Measurements from ENCODE around the gene NHSL1. TPM values are rescaled to one million over a fixed set of nuclear protein-coding genes. Genes with fewer than 3 reads are reported as not detected.

NHSL1 gene
- total and polyA plus RNA-seq, 8 donors, result 37.8 to 90.2 (median 76.8) TPM

- no peak overlapping the region for H3K27ac ChIP-seq
- ATAC-seq, result peak; percentile 10
- no peaks in the 10 kb centered on the region for H3K27me3 ChIP-seq
- intact Hi-C loops (cut with DNase I), result no loop called here
- peaks cover 8 to 17% of the 10 kb centered on the region in 2 donors for H3K4me1 ChIP-seq
- no peaks in the 10 kb centered on the region for H3K9me3 ChIP-seq
- TF ChIP-seq CTCF (IDR thresholded peaks at IDR 0.05), result no peak
- no peak for DNase-seq
- H3K4me3 ChIP-seq, result no peak overlapping the region
- H3K36me3 ChIP-seq, result peaks cover 0 to 6% of the 10 kb centered on the region in 2 donors
These were observed 528 bp downstream of the NHSL1 start for GRCh38 chr6:138498629-138499302.

DNA sequence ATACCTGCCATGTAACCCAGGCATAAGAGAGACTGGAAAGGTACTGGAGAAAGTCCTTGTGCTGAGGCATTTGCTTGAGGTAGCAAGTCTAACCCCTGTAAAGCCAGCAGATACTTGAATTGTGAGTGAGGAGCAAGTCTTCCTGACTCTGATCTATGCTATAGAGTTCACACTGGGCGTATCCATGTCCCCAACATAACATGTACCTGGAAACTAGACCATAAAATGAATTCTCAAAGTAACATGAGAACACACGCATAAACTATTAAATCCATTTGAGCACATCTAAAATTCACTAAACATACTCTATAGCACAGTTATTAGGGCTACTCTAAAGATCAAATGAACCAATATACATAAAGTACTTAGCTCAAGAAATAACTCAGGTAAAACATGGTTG lies 2.0 kb downstream of the NHSL1 start:
- TF ChIP-seq CTCF (IDR thresholded peaks at IDR 0.05), result no peak
- no peaks in the 10 kb centered on the region for H3K9me3 ChIP-seq
- peaks cover 9 to 13% of the 10 kb centered on the region in 2 donors for H3K4me1 ChIP-seq
- no peak overlapping the region for H3K4me3 ChIP-seq
- H3K27ac ChIP-seq, result no peak overlapping the region
- no peak for DNase-seq
- H3K27me3 ChIP-seq, result no peaks in the 10 kb centered on the region
- intact Hi-C loops (cut with DNase I), result no loop called here
- peaks cover 0 to 6% of the 10 kb centered on the region in 2 donors for H3K36me3 ChIP-seq
- no peak for ATAC-seq

- intact Hi-C loops (cut with DNase I), result no loop called here
- DNase-seq (no peak), ATAC-seq (no peak)
- Histone ChIP-seq H3K9me3 (no peaks in the 10 kb centered on the region), H3K27ac (no peak overlapping the region), H3K27me3 (no peaks in the 10 kb centered on the region), H3K4me1 (peaks cover 3 to 6% of the 10 kb centered on the region in 2 donors), H3K36me3 (peaks cover 0 to 6% of the 10 kb centered on the region in 2 donors), H3K4me3 (no peak overlapping the region)
- TF ChIP-seq CTCF (IDR thresholded peaks at IDR 0.05), result no peak
These were observed 5.0 kb downstream of the NHSL1 start for GRCh38 chr6:138494312-138494711.

GRCh38 chr6:138493413-138493812 lies 5.9 kb downstream of the NHSL1 start:
- Histone ChIP-seq H3K4me1 (peaks cover 0 to 6% of the 10 kb centered on the region in 2 donors), H3K27ac (peak overlapping the region in 1 of 2 donors; percentile 33)
- ATAC-seq, result peak; percentile 92

More at GRCh38 chr6:138493413-138493812, 5.9 kb downstream of the NHSL1 start:
- DNase-seq, result peak in 1 of 4 donors; percentile 35
- H3K36me3 ChIP-seq, result peaks cover 0 to 6% of the 10 kb centered on the region in 2 donors
- no peak for TF ChIP-seq CTCF (IDR thresholded peaks at IDR 0.05)
- no peaks in the 10 kb centered on the region for H3K27me3 ChIP-seq
- intact Hi-C loops (cut with DNase I), result no loop called here
- H3K9me3 ChIP-seq, result no peaks in the 10 kb centered on the region
- H3K4me3 ChIP-seq, result no peak overlapping the region
